HepG2 (cell line): ENCODE data around the gene PPM1H. TPM values are rescaled to one million over a fixed set of nuclear protein-coding genes. Genes with fewer than 3 reads are reported as not detected.

Experiments used
- ATF4 ChIP-seq, 2 experiments: fragments of 450-650 bp in 1 of 2; sonication (generic) in 1 of 2; formaldehyde crosslinking; IDR thresholded peaks; 2 replicates each; pipeline versions ENCODE4 v1.5.0 to v1.8.0; 2020 to 2022; ENCODE audit warnings: mild to moderate bottlenecking in 1 of 2, missing genetic modification reagents in 1 of 2
- BHLHE40 ChIP-seq: IDR thresholded peaks from 2 replicates; pipeline ENCODE4 v1.6.1; 2011; ENCODE audit warnings: low read length, improper control_type of control experiment
- CEBPG ChIP-seq: IDR thresholded peaks from 2 replicates; pipeline ENCODE4 v1.6.1; 2016
- DBP ChIP-seq: sonication (generic); formaldehyde crosslinking; IDR thresholded peaks from 2 replicates; pipeline ENCODE4 v1.4.0; 2020; ENCODE audit warnings: missing genetic modification reagents; ENCODE audit errors: not compliant biosample characterization
- EP300 ChIP-seq, 3 experiments: sonication (generic) in 1 of 3; formaldehyde crosslinking in 1 of 3; IDR thresholded peaks; 2 replicates each; pipeline versions ENCODE4 v1.5.1 to v1.6.1; 2011 to 2020; ENCODE audit warnings: low read depth in 2 of 3, low read length in 2 of 3, borderline replicate concordance in 1 of 3, improper control_type of control experiment in 1 of 3, mild to moderate bottlenecking in 1 of 3, missing genetic modification reagents in 1 of 3, moderate library complexity in 1 of 3
- ERF ChIP-seq: IDR thresholded peaks from 2 replicates; pipeline ENCODE4 v1.6.1; 2018; ENCODE audit warnings: missing biosample characterization, missing genetic modification reagents
- FIP1L1 ChIP-seq: fragments of 200-400 bp; formaldehyde crosslinking; IDR thresholded peaks from 2 replicates; pipeline ENCODE4 v1.6.1; 2018; ENCODE audit warnings: low read depth, mild to moderate bottlenecking, low read length, moderate library complexity, borderline replicate concordance; ENCODE audit not compliant: insufficient read depth
- FOXJ3 ChIP-seq: sonication (generic); formaldehyde crosslinking; IDR thresholded peaks from 2 replicates; pipeline ENCODE4 v1.4.0; 2020; ENCODE audit warnings: missing genetic modification reagents, mild to moderate bottlenecking, borderline replicate concordance
- HNF4A ChIP-seq: sonication (generic); formaldehyde crosslinking; IDR thresholded peaks from 2 replicates; pipeline ENCODE4 v1.4.0; 2020; ENCODE audit warnings: missing genetic modification reagents
- JDP2 ChIP-seq: sonication (generic); formaldehyde crosslinking; IDR thresholded peaks from 2 replicates; pipeline ENCODE4 v1.8.1; 2022; ENCODE audit warnings: missing genetic modification reagents, borderline replicate concordance
- MED8 ChIP-seq: sonication (generic); formaldehyde crosslinking; IDR thresholded peaks from 2 replicates; pipeline ENCODE4 v1.8.1; 2023; ENCODE audit warnings: mild to moderate bottlenecking, missing genetic modification reagents; ENCODE audit not compliant: insufficient replicate concordance
- MLX ChIP-seq: IDR thresholded peaks from 2 replicates; pipeline ENCODE4 v1.6.1; 2016
- MTA3 ChIP-seq: sonication (generic); formaldehyde crosslinking; IDR thresholded peaks from 2 replicates; pipeline ENCODE4 v1.4.0; 2020; ENCODE audit warnings: missing genetic modification reagents
- RFX1 ChIP-seq: fragments of 450-650 bp; IDR thresholded peaks from 2 replicates; pipeline ENCODE4 v1.6.1; 2017
- SMAD1 ChIP-seq: sonication (generic); formaldehyde crosslinking; IDR thresholded peaks from 2 replicates; pipeline ENCODE4 v1.4.0; 2020; ENCODE audit warnings: missing genetic modification reagents, low read depth, mild to moderate bottlenecking, borderline replicate concordance
- TFE3 ChIP-seq: IDR thresholded peaks from 2 replicates; pipeline ENCODE4 v1.6.1; 2016
- THAP7 ChIP-seq: sonication (generic); formaldehyde crosslinking; IDR thresholded peaks from 2 replicates; pipeline ENCODE4 v1.8.1; 2023; ENCODE audit warnings: mild to moderate bottlenecking, missing genetic modification reagents
- ZFP41 ChIP-seq: sonication (generic); formaldehyde crosslinking; IDR thresholded peaks from 2 replicates; pipeline ENCODE4 v1.4.0; 2020; ENCODE audit warnings: mild to moderate bottlenecking, missing genetic modification reagents, borderline replicate concordance
- ZKSCAN8 ChIP-seq: IDR thresholded peaks from 2 replicates; pipeline ENCODE4 v1.6.1; 2016; ENCODE audit warnings: borderline replicate concordance, missing genetic modification reagents, missing compliant biosample characterization
- ZMAT5 ChIP-seq: sonication (generic); formaldehyde crosslinking; IDR thresholded peaks from 2 replicates; pipeline ENCODE4 v1.5.0; 2020; ENCODE audit warnings: mild to moderate bottlenecking, low read depth, missing genetic modification reagents, borderline replicate concordance
- ZNF230 ChIP-seq: sonication (generic); formaldehyde crosslinking; IDR thresholded peaks from 2 replicates; pipeline ENCODE4 v1.4.0; 2020; ENCODE audit warnings: mild to moderate bottlenecking, missing genetic modification reagents
- ZNF564 ChIP-seq: sonication (generic); formaldehyde crosslinking; IDR thresholded peaks from 2 replicates; pipeline ENCODE4 v1.8.1; 2023; ENCODE audit warnings: mild to moderate bottlenecking, missing genetic modification reagents
- ZNF773 ChIP-seq: sonication (generic); formaldehyde crosslinking; IDR thresholded peaks from 2 replicates; pipeline ENCODE4 v1.4.0; 2020; ENCODE audit warnings: missing genetic modification reagents, borderline replicate concordance
- polyA plus RNA-seq, 8 experiments: library from polyadenylated mRNA; depleted of rRNA in 3 of 8; stranded (reverse) in 7 of 8; unstranded in 1 of 8; fragments of >200 nt; fragmentation: Illumina TruSeq in 4 of 8; extraction: Trizol in 4 of 8; gene quantifications; 2 replicates each; pipeline versions ENCODE4 v1.2.1 to v1.2.3, GENCODE V29; 2011 to 2016; ENCODE audit warnings: low read depth in 4 of 8, missing spikeins in 1 of 8, mixed read lengths in 1 of 8; ENCODE audit not compliant: insufficient read depth in 1 of 8
- total RNA-seq, 5 experiments: library from RNA; depleted of rRNA; stranded (reverse); fragments of >200 nt; fragmentation: Illumina TruSeq; extraction: Trizol; gene quantifications; 2 replicates each; pipeline ENCODE4 v1.2.3, GENCODE V29; 2016; ENCODE audit warnings: low read depth in 1 of 5

PPM1H gene
- total and polyA plus RNA-seq, 2 of the 13 experiments (the other 11 are each of a cell fraction or from before 2014, with no cell fraction given), result 29.1 to 38.1 TPM

GRCh38 chr12:62891805-62892549, 43.0 kb downstream of the PPM1H start (continued):
- TF ChIP-seq ZFP41 (CRISPR knock-in tag) (no peak), ZNF773 (CRISPR knock-in tag) (no peak), MED8 (CRISPR knock-in tag) (no peak), JDP2 (no peak; the same call in 1 of the 2 replicates), ATF4 (CRISPR knock-in tag; IDR thresholded peaks at IDR 0.05) (peak in 1 of 2 experiments; percentile 80; a peak in 2 of 4 replicates), FOXJ3 (CRISPR knock-in tag) (peak; percentile 84; the same call in 1 of the 2 replicates), ZMAT5 (CRISPR knock-in tag) (no peak), THAP7 (CRISPR knock-in tag) (no peak), ZNF230 (no peak), SMAD1 (CRISPR knock-in tag) (no peak), EP300 (IDR thresholded peaks at IDR 0.05; ENCODE audit: low read depth in 2 of 2, low read length in 2 of 2) (peak in 1 of 2 experiments; percentile 95; a peak in 3 of 4 replicates), EP300 (CRISPR knock-in tag; IDR thresholded peaks at IDR 0.05; ENCODE audit: borderline replicate concordance) (peak; percentile 77; the same call in 1 of the 2 replicates), FIP1L1 (no peak), TFE3 (CRISPR knock-in tag) (no peak), DBP (CRISPR knock-in tag) (no peak), CEBPG (CRISPR knock-in tag) (peak; percentile 95), RFX1 (no peak), ZNF564 (CRISPR knock-in tag) (no peak), HNF4A (peak; percentile 79), MLX (no peak), BHLHE40 (no peak), ERF (CRISPR knock-in tag) (0 out of 2 replicates have a peak, but pooled peaks have one; percentile 27), ZKSCAN8 (CRISPR knock-in tag) (0 out of 2 replicates have a peak, but pooled peaks have one; percentile 57), MTA3 (CRISPR knock-in tag) (no peak)
